SK-N-SH (cell line): ENCODE data around the gene EZR. TPM values are rescaled to one million over a fixed set of nuclear protein-coding genes. Genes with fewer than 3 reads are reported as not detected.

Experiments
- CTCF ChIA-PET: fragments of 300-600, 350-600 bp; formaldehyde crosslinking; extraction: SDS; loops from one replicate; lab custom pipeline; 2021; lab: Yijun Ruan, JAX
- POLR2A ChIA-PET: fragments of 350-600 bp; sonication (Branson Sonifier 250); formaldehyde crosslinking; extraction: SDS; loops from one replicate; lab custom pipeline; 2020; ENCODE audit warnings: antibody characterized with exemption, inconsistent platforms; lab: Yijun Ruan, JAX
- DNase-seq: peaks from one replicate; pipeline ENCODE4 v3.0.0; 2012
- H2AFZ ChIP-seq: fragments of 200-600 bp; sonication (generic); 2 replicates; pipeline ENCODE4 v1.8.1; 2016; ENCODE audit warnings: antibody characterized with exemption, mild to moderate bottlenecking, low read depth
- H3F3A ChIP-seq: fragments of 200-600 bp; sonication (generic); replicated peaks from 2 replicates; pipeline ENCODE3; 2016; ENCODE audit warnings: antibody characterized with exemption, mild to moderate bottlenecking; ENCODE audit not compliant: insufficient read depth
- H3K27ac ChIP-seq, 2 experiments: fragments of 200-500 bp in 1 of 2; fragments of 200-600 bp in 1 of 2; sonication (Bioruptor generic) in 1 of 2; sonication (generic), shearing (Covaris generic) in 1 of 2; 2 replicates each; pipeline versions ENCODE4 v1.5.1 to v1.6.1; 2014 to 2016; ENCODE audit warnings: low read depth in 2 of 2, inconsistent platforms in 1 of 2, low read length in 1 of 2, mild to moderate bottlenecking in 1 of 2, mixed read lengths in 1 of 2
- H3K27me3 ChIP-seq: fragments of 200-600 bp; sonication (generic), shearing (Covaris generic); 2 replicates; pipeline ENCODE4 v1.6.1; 2016; ENCODE audit warnings: mixed run types; ENCODE audit not compliant: insufficient read depth
- H3K36me3 ChIP-seq, 2 experiments: fragments of 200-500 bp in 1 of 2; fragments of 200-600 bp in 1 of 2; sonication (Bioruptor generic) in 1 of 2; sonication (generic) in 1 of 2; replicated peaks in 1 of 2; 2 replicates each; pipeline versions ENCODE3 to v1.5.1; 2014 to 2016; ENCODE audit warnings: low read length in 1 of 2, mild to moderate bottlenecking in 1 of 2; ENCODE audit not compliant: insufficient read depth in 2 of 2, control insufficient read depth in 1 of 2
- H3K4me1 ChIP-seq, 2 experiments: fragments of 200-500 bp in 1 of 2; fragments of 200-600 bp in 1 of 2; sonication (Bioruptor generic) in 1 of 2; sonication (generic), shearing (Covaris generic) in 1 of 2; 2 replicates each; pipeline versions ENCODE4 v1.5.1 to v1.6.1; 2014 to 2016; ENCODE audit warnings: low read depth in 1 of 2, low read length in 1 of 2, mixed run types in 1 of 2; ENCODE audit not compliant: insufficient read depth in 2 of 2, control insufficient read depth in 1 of 2
- H3K4me2 ChIP-seq: fragments of 200-600 bp; sonication (generic), shearing (Covaris generic); 2 replicates; pipeline ENCODE4 v1.6.1; 2017; ENCODE audit warnings: mixed run types
- H3K4me3 ChIP-seq, 2 experiments: fragments of 200-500 bp in 1 of 2; fragments of 200-600 bp in 1 of 2; sonication (Bioruptor generic) in 1 of 2; sonication (generic), shearing (Covaris generic) in 1 of 2; 2 replicates each; pipeline versions ENCODE4 v1.5.1 to v1.8.1; 2014 to 2016; ENCODE audit warnings: low read depth in 2 of 2, inconsistent platforms in 1 of 2, low read length in 1 of 2, mild to moderate bottlenecking in 1 of 2, mixed read lengths in 1 of 2, moderate library complexity in 1 of 2
- H3K79me2 ChIP-seq: fragments of 200-600 bp; sonication (generic); 2 replicates; pipeline ENCODE4 v1.8.1; 2017; ENCODE audit warnings: mild to moderate bottlenecking; ENCODE audit not compliant: insufficient read depth
- H3K9ac ChIP-seq: fragments of 200-600 bp; sonication (generic); 2 replicates; pipeline ENCODE4 v1.6.1; 2017; ENCODE audit warnings: mixed run types
- H3K9me2 ChIP-seq: fragments of 200-600 bp; sonication (generic); 2 replicates; pipeline ENCODE4 v1.6.1; 2017; ENCODE audit warnings: mixed run types
- H3K9me3 ChIP-seq: fragments of 200-600 bp; sonication (generic); 2 replicates; pipeline ENCODE4 v1.6.1; 2017; ENCODE audit warnings: mixed run types, mild to moderate bottlenecking, moderate library complexity
- H4K20me1 ChIP-seq: fragments of 200-600 bp; sonication (generic); 2 replicates; pipeline ENCODE4 v1.6.1; 2017; ENCODE audit warnings: mild to moderate bottlenecking, mixed run types; ENCODE audit not compliant: insufficient read depth
- CHD2 ChIP-seq: fragments of 150-350 bp; IDR thresholded peaks from 2 replicates; pipeline ENCODE4 v1.6.1; 2018; ENCODE audit warnings: low read length; ENCODE audit not compliant: partially characterized antibody
- EP300 ChIP-seq, 2 experiments: IDR thresholded peaks; 2 replicates each; pipeline versions ENCODE4 v1.4.0 to v1.6.1; 2012; ENCODE audit warnings: borderline replicate concordance in 1 of 2, low read depth in 1 of 2, low read length in 1 of 2
- EZH2phosphoT487 ChIP-seq: fragments of 200-600 bp; sonication (generic); IDR thresholded peaks from 2 replicates; pipeline ENCODE4 v1.6.1; 2017; ENCODE audit warnings: low read depth, mixed run types, mild to moderate bottlenecking, antibody characterized with exemption, moderate library complexity, borderline replicate concordance
- FOSL2 ChIP-seq: IDR thresholded peaks from 2 replicates; pipeline ENCODE4 v1.4.0; 2012; ENCODE audit warnings: low read depth, mild to moderate bottlenecking, moderate library complexity, borderline replicate concordance
- FOXJ3 ChIP-seq: sonication (generic); formaldehyde crosslinking; IDR thresholded peaks from 2 replicates; pipeline ENCODE4 v1.5.1; 2020; ENCODE audit warnings: mild to moderate bottlenecking, missing genetic modification reagents
- GABPA ChIP-seq: IDR thresholded peaks from 2 replicates; pipeline ENCODE4 v1.4.0; 2012; ENCODE audit warnings: low read depth, mild to moderate bottlenecking
- GATA2 ChIP-seq: sonication (generic); formaldehyde crosslinking; IDR thresholded peaks from 2 replicates; pipeline ENCODE4 v1.5.0; 2020; ENCODE audit warnings: mild to moderate bottlenecking, missing genetic modification reagents
- IRF3 ChIP-seq: fragments of 150-350 bp; IDR thresholded peaks from 2 replicates; pipeline ENCODE4 v1.6.1; 2016; ENCODE audit warnings: mild to moderate bottlenecking, low read depth, low read length
- MAX ChIP-seq: IDR thresholded peaks from 2 replicates; pipeline ENCODE4 v1.4.0; 2012; ENCODE audit warnings: low read depth
- MEF2A ChIP-seq: IDR thresholded peaks from 2 replicates; pipeline ENCODE4 v1.4.0; 2012; ENCODE audit warnings: low read depth, borderline replicate concordance
- NRF1 ChIP-seq: IDR thresholded peaks from 2 replicates; pipeline ENCODE4 v1.6.1; 2012; ENCODE audit warnings: low read depth, mild to moderate bottlenecking, low read length
- PBX3 ChIP-seq: IDR thresholded peaks from 2 replicates; pipeline ENCODE4; 2012
- RCOR1 ChIP-seq: fragments of 150-350 bp; IDR thresholded peaks from 2 replicates; pipeline ENCODE4 v1.6.1; 2017; ENCODE audit warnings: antibody characterized with exemption, low read length
- RXRA ChIP-seq: IDR thresholded peaks from 2 replicates; pipeline ENCODE4 v1.4.0; 2012; ENCODE audit warnings: low read depth, mild to moderate bottlenecking, borderline replicate concordance
- TAF1 ChIP-seq: IDR thresholded peaks from 2 replicates; pipeline ENCODE4 v1.6.1; 2012; ENCODE audit warnings: low read depth, mild to moderate bottlenecking, low read length, moderate library complexity, borderline replicate concordance
- TEAD4 ChIP-seq: IDR thresholded peaks from 2 replicates; pipeline ENCODE4 v1.4.0; 2012; ENCODE audit warnings: mild to moderate bottlenecking, borderline replicate concordance; ENCODE audit not compliant: insufficient read depth
- USF1 ChIP-seq: IDR thresholded peaks from 2 replicates; pipeline ENCODE4 v1.4.0; 2012; ENCODE audit warnings: low read depth, borderline replicate concordance
- WGBS: methylation state at CpG from one replicate; pipeline ENCODE4 v1.1.6; 2017; ENCODE audit warnings: low lambda C conversion rate; 5-methylcytosine and 5-hydroxymethylcytosine counted together
- polyA plus RNA-seq, 3 experiments: library from polyadenylated mRNA; depleted of rRNA; stranded (reverse); fragments of >200 nt; gene quantifications; 2 replicates each; pipeline ENCODE4 v1.2.3, GENCODE V29; 2012

EZR gene
- polyA plus RNA-seq, 1 of the 3 experiments (the other 2 are of a cell fraction): 92.0 TPM

GRCh38 chr6:158791274-158791855 lies 27.8 kb downstream of the EZR start (continued):
- no peak for TF ChIP-seq IRF3
- TF ChIP-seq GATA2 (CRISPR knock-in tag): no peak

GRCh38 chr6:158789115-158789917 lies 29.9 kb downstream of the EZR start:
- Histone ChIP-seq H3F3A (peaks cover 3% of the 10 kb centered on the region), H3K27me3 (no peaks in the 10 kb centered on the region), H3K9me2 (no peaks in the 10 kb centered on the region), H3K27ac (no peak overlapping the region), H3K36me3 (peaks cover 24 to 30% of the 10 kb centered on the region in 2 experiments), H3K9ac (no peak overlapping the region), H3K4me1 (peaks cover 0 to 2% of the 10 kb centered on the region in 2 experiments; a peak in 1 of 4 replicates), H3K4me3 (no peak overlapping the region), H3K9me3 (no peaks in the 10 kb centered on the region), H3K79me2 (peaks cover 56% of the 10 kb centered on the region), H3K4me2 (no peak overlapping the region), H2AFZ (no peak overlapping the region), H4K20me1 (peaks cover 20% of the 10 kb centered on the region)
- no peak for DNase-seq
- WGBS: 96% methylated on average over 10 of the region's 11 CpGs
- TF ChIP-seq GABPA: no peak
- no peak for TF ChIP-seq FOSL2
- no peak for TF ChIP-seq TEAD4
- no peak for TF ChIP-seq MAX
- TF ChIP-seq EP300 (IDR thresholded peaks at IDR 0.05; ENCODE audit: borderline replicate concordance in 1 of 2, low read depth in 1 of 2, low read length in 1 of 2): no peak
- no peak for TF ChIP-seq RCOR1
- TF ChIP-seq CHD2: no peak
- no peak for TF ChIP-seq USF1
- TF ChIP-seq TAF1: no peak
- TF ChIP-seq FOXJ3: no peak
- TF ChIP-seq MEF2A: no peak
- no peak for TF ChIP-seq PBX3
- TF ChIP-seq NRF1: no peak
- no peak for TF ChIP-seq RXRA
- TF ChIP-seq EZH2phosphoT487: no peak
- POLR2A ChIA-PET: no interaction called here
- CTCF ChIA-PET: interaction anchor here (1.7 kb wide), 1 partner anchor 85 kb away, joined by 4 read pairs; no protein-coding TSS in a partner anchor
